NCI-H82 (cell line): ENCODE measurements around the gene CYP2A7.
"Not testable (repeated sequence)": the region's sequence is repeated elsewhere in the genome, so short reads cannot be mapped to it uniquely, and the experiment has no call there.

Experiments
- DNase-seq: peaks from one replicate; lab custom pipeline; 2025; lab: John Stamatoyannopoulos, UW

The CYP2A7 gene, protein sequence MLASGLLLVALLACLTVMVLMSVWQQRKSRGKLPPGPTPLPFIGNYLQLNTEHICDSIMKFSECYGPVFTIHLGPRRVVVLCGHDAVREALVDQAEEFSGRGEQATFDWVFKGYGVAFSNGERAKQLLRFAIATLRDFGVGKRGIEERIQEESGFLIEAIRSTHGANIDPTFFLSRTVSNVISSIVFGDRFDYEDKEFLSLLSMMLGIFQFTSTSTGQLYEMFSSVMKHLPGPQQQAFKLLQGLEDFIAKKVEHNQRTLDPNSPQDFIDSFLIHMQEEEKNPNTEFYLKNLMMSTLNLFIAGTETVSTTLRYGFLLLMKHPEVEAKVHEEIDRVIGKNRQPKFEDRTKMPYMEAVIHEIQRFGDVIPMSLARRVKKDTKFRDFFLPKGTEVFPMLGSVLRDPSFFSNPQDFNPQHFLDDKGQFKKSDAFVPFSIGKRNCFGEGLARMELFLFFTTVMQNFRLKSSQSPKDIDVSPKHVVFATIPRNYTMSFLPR

DNA sequence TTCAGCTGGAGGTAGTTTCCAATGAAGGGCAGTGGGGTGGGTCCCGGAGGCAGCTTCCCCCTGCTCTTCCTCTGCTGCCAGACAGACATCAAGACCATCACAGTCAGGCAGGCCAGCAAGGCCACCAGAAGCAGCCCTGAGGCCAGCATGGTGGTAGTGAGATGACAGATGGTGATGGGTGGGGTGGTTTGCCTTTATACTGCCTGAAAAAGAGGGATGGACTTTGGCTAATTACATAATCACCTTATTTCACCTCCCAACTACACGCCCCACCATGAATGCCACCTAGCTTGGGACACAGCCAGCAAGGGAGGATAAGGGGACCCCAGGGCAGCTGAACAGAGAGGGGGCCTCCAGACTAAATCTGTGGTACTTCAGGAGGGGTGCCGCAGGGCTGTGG lies at the start of gene CYP2A7:
CYP2A7 (minus strand) TSS at position 170 of the 400 bp plus-strand sequence; CDS start at position 149, 21 bp downstream.
- peak; percentile 30 for DNase-seq

DNA sequence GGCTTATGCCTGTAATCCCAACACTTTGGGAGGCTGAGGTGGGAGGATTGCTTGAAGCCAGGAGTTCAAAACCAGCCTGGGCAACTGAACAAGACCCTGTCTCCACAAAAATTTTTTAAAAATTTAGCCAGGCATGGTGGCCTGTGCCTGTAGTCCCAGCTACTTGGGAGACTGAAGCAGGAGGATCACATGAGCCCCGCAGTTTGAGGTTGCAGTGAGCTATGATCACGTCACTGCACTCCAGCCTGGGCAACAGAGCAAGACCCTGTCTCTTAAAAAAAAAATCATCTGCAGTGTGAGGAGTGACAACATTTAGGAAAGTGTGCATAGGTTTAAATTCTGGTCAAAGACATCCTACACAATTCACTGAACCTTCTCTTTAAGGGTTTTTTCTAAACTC lies 48.8 kb upstream of the CYP2A7 start:
- not testable (repeated sequence) for DNase-seq

DNA sequence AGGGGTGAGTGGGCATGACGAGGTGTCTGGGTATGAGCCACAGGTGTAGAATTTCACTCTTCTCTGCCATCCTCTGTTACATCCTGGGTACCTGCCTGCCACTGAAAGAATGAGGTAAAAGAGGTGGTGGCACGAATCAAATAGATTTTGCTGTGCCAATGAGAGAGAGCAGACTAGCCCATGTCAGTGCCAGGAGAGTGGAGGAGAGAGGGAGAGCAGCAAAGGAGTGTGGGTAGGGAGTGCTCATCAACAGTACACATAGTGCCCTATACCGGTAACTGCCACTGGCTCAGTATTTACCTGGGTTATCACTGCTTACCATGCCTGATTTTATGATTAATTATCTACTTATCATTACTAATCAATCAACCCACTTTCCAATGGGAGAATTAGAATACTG lies 47.9 kb upstream of the CYP2A7 start:
- not testable (repeated sequence) for DNase-seq

DNA sequence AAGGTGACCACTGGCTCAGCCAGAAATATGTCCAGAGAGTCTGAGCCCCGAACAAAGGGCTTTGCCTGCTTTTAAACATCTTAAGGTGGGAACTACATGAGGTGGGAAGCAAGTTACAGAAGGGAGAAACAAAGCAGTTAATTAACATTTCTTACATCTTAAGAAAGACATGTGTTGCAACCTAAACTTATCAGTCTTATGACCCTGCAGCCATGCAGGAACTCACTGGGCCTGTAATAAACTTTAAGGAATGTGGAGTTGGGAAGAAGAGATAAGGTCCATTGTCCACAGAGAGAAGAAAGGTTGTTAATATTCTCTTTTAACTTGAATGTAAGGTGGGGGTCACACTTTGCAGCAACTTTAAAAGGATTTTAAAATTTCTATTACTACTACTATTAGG lies 46.8 kb upstream of the CYP2A7 start:
- no peak for DNase-seq

DNA sequence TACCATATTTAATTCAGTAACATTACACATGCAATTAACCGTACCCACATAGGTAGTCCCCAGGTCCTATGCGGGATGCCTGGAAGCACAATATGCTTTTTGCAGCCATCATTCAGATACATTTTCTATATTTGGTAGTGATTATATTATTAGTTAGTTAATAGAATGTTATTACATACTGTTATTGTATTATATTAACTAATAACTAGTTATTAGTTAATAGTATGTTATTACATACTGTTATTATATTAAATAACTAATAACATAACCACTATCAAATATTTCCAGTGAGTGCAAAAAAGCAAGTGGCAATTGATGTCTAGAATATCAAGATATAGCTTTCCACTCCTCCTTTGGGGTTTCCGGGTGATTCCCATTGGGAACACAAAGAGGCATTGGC lies 45.5 kb upstream of the CYP2A7 start:
- DNase-seq = no peak

DNA sequence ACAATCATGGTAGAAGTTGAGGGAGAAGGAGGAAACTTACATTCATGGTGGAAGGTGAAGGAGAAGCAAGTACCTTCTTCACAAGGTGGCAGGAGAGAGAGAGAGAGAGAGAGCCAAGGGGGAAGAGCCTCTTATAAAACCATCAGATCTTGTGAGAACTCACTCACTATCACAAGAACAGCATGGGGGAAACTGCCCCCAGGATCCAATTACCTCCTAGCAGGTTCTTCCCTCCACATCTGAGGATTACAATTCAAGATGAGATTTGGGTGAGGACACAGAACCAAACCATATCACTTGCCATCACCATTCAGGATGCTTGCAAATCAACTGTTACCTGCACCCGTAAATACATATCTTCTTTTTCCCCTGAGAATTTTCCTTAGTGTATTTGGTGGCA lies 44.2 kb upstream of the CYP2A7 start:
- not testable (repeated sequence) for DNase-seq

DNA sequence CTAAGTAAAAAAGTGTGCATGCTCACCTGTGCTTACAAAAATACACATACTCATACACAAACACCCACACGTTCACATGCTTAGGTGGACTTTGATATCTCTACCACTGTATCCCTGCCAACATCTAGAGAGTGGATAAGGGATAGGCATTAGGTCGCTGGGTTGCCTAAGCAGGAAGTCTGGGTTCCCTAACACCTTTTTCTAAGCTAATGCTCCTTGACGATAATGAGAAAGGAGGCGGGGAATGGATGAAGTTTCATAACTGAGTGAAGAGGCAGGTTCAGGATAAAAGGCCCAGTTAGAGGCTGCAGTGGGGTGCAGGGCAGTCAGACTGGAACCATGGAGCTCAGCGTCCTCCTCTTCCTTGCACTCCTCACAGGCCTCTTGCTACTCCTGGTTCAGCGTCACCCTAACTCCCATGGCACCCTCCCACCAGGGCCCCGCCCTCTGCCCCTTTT lies 41.9 kb upstream of the CYP2A7 start:
- no peak for DNase-seq

DNA sequence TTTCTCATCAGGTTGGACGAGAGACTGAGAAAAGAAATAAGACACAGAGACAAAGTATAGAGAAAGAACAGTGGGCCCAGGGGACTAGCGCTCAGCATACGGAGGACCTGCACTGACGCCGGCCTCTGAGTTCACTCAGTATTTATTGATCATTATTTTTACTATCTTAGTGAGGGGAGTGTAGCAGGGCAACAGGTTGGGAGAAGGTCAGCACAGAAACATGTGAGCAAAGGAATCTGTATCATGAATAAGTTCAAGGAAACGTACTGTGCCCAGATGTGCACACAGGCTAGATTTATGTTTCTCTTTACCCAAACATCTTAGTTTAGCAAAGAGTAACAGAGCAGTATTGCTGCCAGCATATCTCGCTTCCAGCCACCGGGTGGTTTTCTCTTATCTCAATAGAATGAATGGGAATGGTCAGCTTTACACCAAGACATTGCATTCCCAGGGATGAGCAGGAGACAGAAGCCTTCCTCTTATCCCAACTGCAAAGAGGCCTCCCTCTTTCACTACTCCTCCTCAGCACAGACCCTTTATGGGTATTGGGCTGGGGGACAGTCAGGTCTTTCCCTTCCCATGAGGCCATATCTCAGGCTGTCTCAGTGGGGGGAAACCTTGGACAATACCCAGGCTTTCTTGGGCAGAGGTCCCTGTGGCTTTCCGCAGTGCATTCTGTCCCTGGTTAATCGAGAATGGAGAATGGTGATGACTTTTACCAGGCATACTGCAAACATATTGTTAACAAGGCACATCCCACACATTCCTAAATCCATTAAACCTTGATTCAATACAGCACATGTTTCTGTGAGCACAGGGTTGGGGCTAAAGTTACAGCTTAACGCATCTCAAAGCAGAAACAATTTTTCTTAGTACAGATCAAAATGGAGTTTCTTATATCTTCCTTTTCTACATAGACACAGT lies 40.5 kb upstream of the CYP2A7 start:
- not testable (repeated sequence) for DNase-seq

DNA sequence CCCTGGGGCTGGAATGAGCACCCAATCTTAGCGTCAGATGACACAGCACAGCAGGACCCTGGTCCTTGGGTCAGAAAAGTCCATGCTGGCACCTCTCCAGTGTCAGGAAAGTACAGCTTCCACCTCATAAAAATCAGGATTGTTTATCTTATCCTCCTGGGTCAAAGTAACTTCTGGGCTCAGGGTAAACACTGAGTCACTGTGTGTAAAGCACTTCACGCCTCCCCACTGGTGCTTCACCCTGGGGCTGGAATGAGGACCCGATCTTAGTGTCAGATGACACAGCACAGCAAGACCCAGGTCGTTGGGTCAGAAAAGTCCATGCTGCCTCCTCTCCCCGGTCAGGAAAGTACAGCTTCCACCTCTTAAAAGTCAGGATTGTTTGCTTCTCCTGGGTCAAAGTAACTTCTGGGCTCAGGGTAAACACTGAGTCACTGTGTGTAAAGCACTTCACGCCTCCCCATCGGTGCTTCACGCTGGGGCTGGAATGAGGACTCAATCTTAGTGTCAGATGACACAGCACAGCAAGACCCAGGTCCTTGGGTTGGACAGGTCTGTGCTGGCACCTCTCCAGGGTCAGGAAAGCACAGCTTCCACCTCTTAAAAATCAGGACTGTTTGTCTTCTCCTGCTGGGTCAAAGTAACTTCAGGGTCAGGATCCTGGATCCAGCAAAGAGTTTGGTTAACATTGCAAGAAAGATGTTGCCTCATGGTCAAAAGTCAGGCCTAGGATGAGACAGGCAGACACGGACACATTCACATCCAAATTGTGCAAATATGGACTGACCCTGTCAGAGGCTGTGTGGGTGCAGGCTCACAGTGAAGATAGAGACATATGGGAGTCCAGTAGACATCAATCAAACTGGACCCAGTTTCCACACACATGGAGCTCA lies 39.2 kb upstream of the CYP2A7 start:
- no peak for DNase-seq

DNA sequence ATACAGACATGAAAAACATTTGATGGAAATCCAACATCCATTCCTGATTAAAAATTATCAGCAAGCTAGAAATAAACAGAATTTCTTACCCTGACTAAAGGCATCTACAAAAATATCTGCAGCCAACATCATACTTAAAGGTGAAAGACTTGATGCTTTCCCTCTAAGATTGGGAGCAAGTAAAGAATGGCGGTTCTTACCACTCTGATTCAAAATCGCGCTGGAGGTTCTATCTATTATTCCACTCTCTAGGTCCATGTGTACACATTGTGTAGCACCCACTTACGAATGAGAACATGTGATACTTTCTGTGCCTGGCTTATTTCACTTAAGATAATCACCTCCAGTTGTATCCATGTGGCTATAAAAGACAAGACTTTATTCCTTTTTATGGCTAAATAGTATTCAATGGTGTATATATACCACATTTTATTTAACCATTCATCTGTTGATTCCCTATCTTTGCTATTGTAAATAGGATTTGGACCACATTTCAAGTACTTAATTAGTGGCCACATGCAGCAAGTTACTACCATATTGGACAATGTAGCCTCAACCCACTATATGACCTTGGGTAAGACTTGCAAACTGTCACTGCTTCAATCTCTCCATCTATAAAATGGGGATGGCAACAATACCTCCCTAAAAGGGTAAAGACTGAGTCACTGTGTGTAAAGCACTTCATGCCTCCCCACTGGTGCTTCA lies 38.4 kb upstream of the CYP2A7 start:
- no peak for DNase-seq

DNA sequence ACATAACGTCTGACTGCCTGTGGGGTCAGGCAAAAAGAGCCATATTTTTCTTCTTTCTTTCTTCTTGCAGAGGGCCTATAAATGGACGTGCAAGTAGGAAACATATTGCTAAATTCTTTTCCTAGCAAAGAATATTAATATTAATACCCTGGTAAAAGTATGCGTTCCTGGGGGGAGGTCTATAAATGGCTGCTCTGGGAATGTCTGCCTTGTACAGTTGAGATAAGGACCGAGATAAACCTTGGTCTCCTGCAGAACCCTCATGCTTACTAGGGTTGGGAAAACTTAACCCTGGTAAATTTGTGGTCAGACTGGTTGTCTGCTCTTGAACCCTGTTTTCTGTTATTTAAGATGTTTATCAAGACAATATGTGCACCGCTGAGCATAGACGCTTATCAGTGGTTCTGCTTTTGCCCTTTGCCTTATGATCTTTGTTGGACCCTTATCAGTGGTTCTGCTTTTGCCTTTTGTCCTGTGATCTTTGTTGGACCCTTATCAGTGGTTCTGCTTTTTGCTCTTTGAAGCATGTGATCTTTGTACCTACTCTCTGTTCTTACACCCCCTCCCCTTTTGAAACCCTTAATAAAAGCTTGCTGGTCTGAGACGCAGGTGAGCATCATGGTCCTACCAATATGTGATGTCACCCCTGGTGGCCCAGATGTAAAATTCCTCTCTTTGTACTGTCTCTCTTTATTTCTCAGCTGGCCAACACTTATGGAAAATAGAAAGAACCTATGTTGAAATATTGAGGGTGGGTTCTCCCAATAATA lies 37.7 kb upstream of the CYP2A7 start:
- DNase-seq = not testable (repeated sequence)

DNA sequence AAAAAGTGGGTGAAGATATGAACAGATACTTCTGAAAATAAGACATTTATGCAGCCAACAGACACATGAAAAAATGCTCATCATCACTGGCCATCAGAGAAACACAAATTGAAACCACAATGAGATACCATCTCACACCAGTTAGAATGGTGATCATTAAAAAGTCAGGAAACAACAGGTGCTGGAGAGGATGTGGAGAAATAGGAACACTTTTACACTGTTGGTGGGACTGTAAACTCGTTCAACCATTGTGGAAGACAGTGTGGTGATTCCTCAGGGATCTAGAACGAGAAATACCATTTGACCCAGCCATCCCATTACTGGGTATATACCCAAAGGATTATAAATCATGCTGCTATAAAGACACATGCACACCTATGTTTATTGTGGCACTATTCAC lies 36.3 kb upstream of the CYP2A7 start:
- not testable (repeated sequence) for DNase-seq

DNA sequence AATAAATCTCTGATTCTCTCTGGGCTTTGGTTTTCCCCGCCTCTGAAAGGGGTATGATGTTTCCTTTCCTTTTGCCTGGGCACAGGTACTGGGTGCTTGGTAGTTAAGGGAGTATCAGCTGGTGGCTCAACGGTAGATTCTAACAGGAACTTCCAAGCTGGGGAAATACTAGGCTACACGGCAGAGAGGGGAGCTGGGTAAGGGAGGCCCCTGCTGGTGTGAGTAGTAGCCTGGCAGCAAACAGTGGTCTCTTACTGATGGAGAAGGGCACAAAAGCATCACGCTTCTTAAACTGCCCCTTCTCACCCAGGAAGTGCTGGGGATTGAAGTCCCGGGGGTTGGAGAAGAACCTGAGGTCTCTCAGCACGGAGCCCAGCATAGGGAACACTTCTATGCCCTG lies 26.9 kb upstream of the CYP2A7 start:
- DNase-seq = no peak

DNA sequence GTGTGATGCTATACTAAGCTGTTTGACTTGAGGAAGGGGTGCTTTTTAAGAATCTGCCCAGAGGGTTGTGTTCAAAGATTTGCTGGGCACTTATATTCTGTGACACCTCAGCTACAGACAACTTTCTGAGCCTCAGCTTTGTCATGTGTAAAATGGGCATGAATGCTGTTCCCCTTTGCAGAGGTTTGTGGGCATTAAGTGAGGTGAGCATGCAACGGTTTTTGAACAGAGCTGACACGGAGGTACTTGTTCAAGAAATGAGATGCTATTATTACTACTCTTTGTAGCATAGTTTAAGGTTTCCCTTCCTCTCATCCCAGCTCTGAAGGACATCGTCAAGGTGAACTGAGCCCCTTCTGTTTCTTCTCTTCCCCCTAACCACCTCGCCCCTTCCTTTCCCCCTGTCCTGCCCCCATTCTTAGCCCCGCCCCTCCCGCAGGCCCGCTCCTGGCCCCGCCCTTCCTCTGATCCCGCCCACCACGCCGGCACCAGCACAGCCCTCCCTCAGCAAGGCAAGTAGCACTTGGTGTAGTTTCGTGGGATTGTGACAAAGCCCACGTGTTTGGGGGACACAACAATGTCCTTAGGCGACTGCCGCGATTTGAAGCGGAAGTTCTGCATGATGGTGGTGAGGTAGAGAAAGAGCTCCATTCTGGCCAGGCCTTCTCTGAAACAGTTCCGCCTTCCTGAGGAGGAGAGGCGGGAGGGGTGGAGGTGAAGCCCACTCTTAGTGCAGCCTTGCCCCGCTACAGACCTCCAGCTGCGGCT lies 26.1 kb upstream of the CYP2A7 start:
- no peak for DNase-seq

DNA sequence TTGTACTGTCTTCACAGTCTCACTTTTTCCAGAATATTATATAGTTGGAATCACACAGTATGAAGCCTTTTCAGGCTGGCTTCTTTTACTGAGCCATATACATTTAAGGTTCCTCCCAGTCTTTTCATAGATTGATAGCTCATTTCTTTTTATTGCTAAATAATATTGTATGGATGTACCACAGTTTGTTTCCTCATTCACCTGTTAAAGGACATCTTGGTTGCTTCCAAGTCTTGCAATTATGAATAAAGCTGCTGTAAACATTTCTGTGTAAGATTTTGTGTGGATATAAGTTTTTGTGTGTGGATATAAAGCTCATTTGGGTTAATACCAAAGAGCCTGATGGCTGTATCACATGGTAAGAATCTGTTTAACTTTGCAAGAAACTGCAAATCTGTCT lies 24.5 kb upstream of the CYP2A7 start:
- DNase-seq = no peak

DNA sequence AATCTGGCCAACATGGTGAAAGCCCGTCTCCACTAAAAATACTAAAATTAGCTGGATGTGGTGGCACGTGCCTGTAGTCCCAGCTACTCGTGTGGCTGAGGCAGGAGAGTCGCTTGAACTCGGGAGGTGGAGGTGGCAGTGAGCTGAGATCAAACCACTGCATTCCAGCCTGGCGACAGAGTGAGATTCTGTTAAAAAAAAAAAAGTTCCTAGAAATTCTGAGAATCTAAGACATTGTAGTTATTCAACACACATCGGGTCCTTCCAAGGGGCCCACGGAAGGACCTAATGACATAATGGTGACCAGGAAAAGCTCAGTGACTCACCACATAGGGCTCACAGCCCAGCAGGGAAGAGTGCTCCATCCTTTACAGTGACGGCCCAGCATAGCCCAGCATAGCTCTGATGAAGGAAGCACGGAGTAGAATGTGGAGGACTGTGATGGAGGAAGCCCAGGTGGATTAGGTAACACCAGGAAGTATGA lies 22.7 kb upstream of the CYP2A7 start:
- not testable (repeated sequence) for DNase-seq

DNA sequence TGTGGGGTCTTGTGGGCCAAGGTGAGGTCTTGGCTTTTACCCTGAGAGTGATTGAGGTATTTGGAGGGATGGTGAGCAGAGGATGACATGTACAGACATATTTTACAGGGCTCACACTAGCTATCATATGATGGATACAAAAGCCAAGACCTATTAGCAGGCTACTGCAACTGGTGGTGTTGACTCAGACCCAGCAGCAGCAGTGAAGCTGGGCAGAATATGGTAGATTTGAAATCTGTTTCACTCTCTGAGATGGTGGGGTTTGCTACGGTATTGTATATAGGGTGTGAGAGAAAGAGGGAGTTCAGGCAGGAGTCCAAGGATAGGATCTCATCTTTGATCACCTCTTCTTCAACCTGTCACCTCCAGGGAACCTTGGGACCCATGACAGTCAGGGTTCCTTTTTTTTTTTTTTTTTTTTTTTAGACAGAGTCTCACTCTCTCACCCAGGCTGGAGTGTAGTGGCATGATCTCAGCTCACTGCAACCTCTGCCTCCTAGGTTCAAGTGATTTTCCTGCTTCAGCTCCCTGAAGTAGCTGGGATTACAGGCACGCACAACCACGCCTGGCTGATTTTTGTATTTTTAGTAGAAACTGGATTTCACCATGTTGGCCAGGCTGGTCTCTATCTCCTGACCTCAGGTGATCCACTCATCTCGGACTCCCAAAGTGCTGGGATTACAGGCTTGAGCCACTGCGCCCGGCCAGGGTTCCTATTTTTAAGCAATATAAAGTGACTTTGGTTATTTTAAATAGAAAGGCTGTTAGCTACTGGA lies 20.1 kb upstream of the CYP2A7 start:
- DNase-seq = not testable (repeated sequence)

DNA sequence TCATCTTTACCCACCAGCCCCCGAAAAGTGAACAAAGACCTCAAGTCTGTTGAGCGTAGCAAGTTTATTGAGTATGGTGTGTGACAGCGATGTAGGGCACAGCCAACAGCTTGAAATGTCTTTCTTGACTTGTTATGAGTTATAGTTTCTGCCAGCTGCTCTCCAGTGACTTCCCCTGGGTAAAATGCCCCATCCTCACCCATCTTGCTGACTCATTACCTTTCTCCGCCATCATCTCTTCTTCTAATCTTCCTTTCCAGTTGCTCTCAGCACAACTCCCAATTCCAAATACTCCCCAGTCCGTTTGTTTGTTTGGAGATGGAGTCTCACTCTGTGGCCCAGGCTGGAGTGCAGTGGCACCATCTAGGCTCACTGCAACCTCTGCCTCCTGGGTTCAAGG lies 18.5 kb upstream of the CYP2A7 start:
- DNase-seq = not testable (repeated sequence)
